GM13976 (cell line): Measurements from ENCODE around the gene LETM1.
A peak's percentile ranks its signal among the peaks of the same experiment; 100 is the strongest.

Experiments used
- DNase-seq: peaks from one replicate; pipeline ENCODE4 v3.0.0; 2012; ENCODE audit warnings: low spot score
- CTCF ChIP-seq: IDR thresholded peaks from 2 replicates; pipeline ENCODE4 v1.5.1; 2012; ENCODE audit warnings: borderline replicate concordance, mild to moderate bottlenecking; ENCODE audit not compliant: insufficient read depth; ENCODE audit errors: extremely low read depth, missing control alignments, control extremely low read depth
- in situ Hi-C: fragments of 300-500 bp; cut with MboI; formaldehyde crosslinking; loops from one replicate; pipeline ENCODE4 v1.12.0; 2022; ENCODE audit warnings: low sequenced_read_pairs, mixed read lengths, inconsistent platforms; ENCODE audit not compliant: unreplicated experiment

The LETM1 gene

GRCh38 chr4:1870578-1871443 lies 14.9 kb upstream of the LETM1 start, which contains the start of gene NSD2:
TSS of gene NSD2 (plus strand) at chr4:1871393. CDS start at chr4:1900655, 29,262 bp downstream.
- peak; percentile 96 for DNase-seq
- TF ChIP-seq CTCF: no peak
- in situ Hi-C loops: no loop called here

GRCh38 chr4:1870328-1870577 lies 14.3 kb upstream of the LETM1 start:
- in situ Hi-C loops: no loop called here
- DNase-seq: peak; percentile 83
- TF ChIP-seq CTCF: no peak

GRCh38 chr4:1869530-1870327 lies 13.8 kb upstream of the LETM1 start:
- in situ Hi-C loops: no loop called here
- TF ChIP-seq CTCF: no peak
- DNase-seq: peak; percentile 52

- in situ Hi-C loops: no loop called here
- no peak for TF ChIP-seq CTCF
- no peak for DNase-seq
Observed at GRCh38 chr4:1868912-1869311, 13.0 kb upstream of the LETM1 start.

- in situ Hi-C loops: no loop called here
- TF ChIP-seq CTCF: no peak
- no peak for DNase-seq
Observed at GRCh38 chr4:1868293-1868692, 12.3 kb upstream of the LETM1 start.

- no peak for TF ChIP-seq CTCF
- in situ Hi-C loops: no loop called here
- no peak for DNase-seq
Observed at GRCh38 chr4:1866189-1866661, 10.3 kb upstream of the LETM1 start.
